ENCODE measurements around the gene HCRTR2.
"Not testable (repeated sequence)": the region's sequence is repeated elsewhere in the genome, so short reads cannot be mapped to it uniquely, and the experiment has no call there.

The HCRTR2 gene

DNA sequence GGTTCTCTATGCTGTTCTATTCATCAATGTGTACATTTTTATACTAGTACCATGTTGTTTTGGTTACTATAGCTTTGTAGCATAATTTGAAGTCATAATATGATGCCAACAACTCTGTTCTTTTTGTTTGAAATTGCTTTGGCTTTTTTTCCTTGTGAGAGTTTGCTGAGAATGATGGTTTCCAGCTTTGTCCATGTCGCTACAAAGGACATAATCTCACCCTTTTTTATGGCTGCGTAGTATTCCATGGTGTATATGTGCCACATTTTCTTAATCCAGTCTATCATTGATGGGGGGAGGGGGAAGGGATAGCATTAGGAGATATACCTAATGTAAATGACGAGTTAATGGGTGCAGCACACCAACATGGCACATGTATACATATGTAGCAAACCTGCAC is 122.9 kb downstream of the HCRTR2 start:
- in situ Hi-C loops (cut with MboI; ENCODE audit: low pct_unique_long_range_greater_than_20kb, low sequenced_read_pairs); DNase-seq: not testable (repeated sequence)

DNA sequence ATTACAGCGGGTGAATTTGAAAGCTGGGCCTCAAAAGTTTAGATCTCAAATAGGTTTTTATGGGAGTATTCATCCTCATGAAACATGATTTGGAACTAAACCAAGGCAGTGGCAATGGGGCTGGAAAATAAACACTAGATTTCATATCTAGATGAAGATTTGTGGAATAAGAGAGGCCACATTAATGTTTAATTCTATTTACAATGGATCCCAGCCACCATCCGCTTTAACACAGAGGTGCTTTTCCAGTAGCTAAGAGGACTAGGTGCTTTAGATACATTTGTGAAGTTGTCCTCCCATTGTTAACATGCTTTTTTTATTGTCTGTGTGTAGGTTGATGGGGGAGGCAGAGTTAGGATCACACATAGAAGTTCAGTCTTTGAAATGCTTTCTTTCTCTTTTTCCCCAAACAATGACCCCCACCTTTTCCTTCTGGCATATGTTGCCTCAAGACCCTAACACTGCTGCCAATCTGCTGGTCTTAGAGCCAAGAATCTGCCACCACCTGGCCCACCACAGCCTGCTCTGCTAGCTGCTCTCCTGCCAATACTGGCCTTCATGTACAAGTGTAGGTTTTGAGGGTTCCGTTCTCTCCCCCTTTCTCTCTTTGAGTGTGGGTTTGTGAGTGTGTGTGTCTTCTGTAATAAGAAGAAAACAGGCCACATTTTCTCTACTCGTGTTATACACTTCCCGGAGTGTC is 125.1 kb downstream of the HCRTR2 start:
- in situ Hi-C loops (cut with MboI; ENCODE audit: low pct_unique_long_range_greater_than_20kb, low sequenced_read_pairs), result no loop called here
- no peak for DNase-seq

- no peak for DNase-seq
- in situ Hi-C loops (cut with MboI; ENCODE audit: low pct_unique_long_range_greater_than_20kb, low sequenced_read_pairs), result no loop called here
Measured at GRCh38 chr6:55304747-55305146, 130.4 kb downstream of the HCRTR2 start.

- in situ Hi-C loops (cut with MboI; ENCODE audit: low pct_unique_long_range_greater_than_20kb, low sequenced_read_pairs), result no loop called here
- DNase-seq, result no peak
Measured at GRCh38 chr6:55319961-55320695, 145.8 kb downstream of the HCRTR2 start.

DNA sequence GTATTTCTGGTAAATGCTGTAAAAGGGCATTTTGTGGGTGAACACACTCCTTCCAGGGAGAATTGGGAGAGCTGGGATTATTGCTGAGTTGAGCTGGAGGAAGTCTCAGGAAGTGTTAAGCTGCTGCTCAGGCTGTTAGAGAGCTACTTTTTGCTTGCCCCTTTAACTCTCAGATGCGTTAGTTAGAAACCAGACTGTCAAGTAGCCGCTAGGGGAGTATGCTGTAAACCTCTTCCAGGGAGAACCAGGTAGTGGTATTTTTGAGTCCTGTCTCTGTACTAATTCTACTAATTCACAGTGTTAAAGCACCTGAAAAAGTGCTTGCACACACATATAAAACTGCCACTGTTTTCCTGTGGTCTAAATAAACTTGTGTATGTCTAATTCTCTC is 146.4 kb downstream of the HCRTR2 start:
- in situ Hi-C loops (cut with MboI; ENCODE audit: low pct_unique_long_range_greater_than_20kb, low sequenced_read_pairs), result no loop called here
- DNase-seq, result no peak

GRCh38 chr6:55327169-55327568 is 152.9 kb downstream of the HCRTR2 start, which contains the start of gene GFRAL:
Gene GFRAL, plus strand, starts transcription at chr6:55327469. Its CDS starts 86 bp downstream, at chr6:55327555.
- in situ Hi-C loops (cut with MboI; ENCODE audit: low pct_unique_long_range_greater_than_20kb, low sequenced_read_pairs), result no loop called here
- DNase-seq, result no peak

Data from KBM-7 (cell line).